K562 (cell line): ENCODE measurements around the gene FERMT1. TPM values are rescaled to one million over a fixed set of nuclear protein-coding genes. Genes with fewer than 3 reads are reported as not detected.

Experiments
- ATAC-seq: fragments of 200-7000 bp; cut with Tn5 transposase; 3 replicates; pipeline ENCODE4 v1.9.1; 2020; ENCODE audit warnings: moderate library complexity
- BruUV-seq: library from RNA; stranded (reverse); fragments of 400-500 nt; replicated peaks from 2 replicates; lab custom pipeline; 2021; lab: Mats Ljungman, UMichigan
- CTCF ChIA-PET: fragments of 300-600 bp; formaldehyde crosslinking; extraction: SDS; loops from one replicate; lab custom pipeline; 2021; ENCODE audit warnings: low intra/inter-chr PET ratio; lab: Yijun Ruan, JAX
- POLR2A ChIA-PET: fragments of 300-600, 350-650 bp; sonication (Branson Sonifier 250); formaldehyde crosslinking; extraction: SDS; loops from one replicate; lab custom pipeline; 2021; ENCODE audit warnings: antibody characterized with exemption, inconsistent platforms; lab: Yijun Ruan, JAX
- DNase-seq, 4 experiments: peaks; one replicate each; pipeline versions ENCODE4 v3.0.0 to v3.0.0-alpha.2; 2011 to 2018; ENCODE audit warnings: low spot score in 3 of 4, mixed read lengths in 3 of 4; ENCODE audit errors: extremely low read depth in 1 of 4
- FAIRE-seq: peaks from 2 replicates; lab custom pipeline; 2011; peaks lifted over from hg19 to GRCh38; lab: Jason Lieb, UNC
- H2AFZ ChIP-seq: 2 replicates; pipeline ENCODE4 v1.6.0; 2011; ENCODE audit warnings: low read depth, low read length, control low read depth, inconsistent platforms
- H3K27ac ChIP-seq: fragments of 200-600 bp; 3 replicates; pipeline ENCODE4 v1.8.0; 2011; ENCODE audit warnings: low read depth, mild to moderate bottlenecking, control low read depth, inconsistent platforms, low read length, moderate library complexity, mixed read lengths; ENCODE audit errors: extremely low read depth
- H3K27me3 ChIP-seq, 2 experiments: fragments of 300-600 bp in 1 of 2; 2 replicates in 1 of 2; 3 replicates in 1 of 2; pipeline versions ENCODE4 v1.6.0 to v1.8.0; 2011; ENCODE audit warnings: inconsistent platforms in 2 of 2, low read length in 2 of 2, mild to moderate bottlenecking in 1 of 2, mixed read lengths in 1 of 2, moderate library complexity in 1 of 2; ENCODE audit not compliant: control insufficient read depth in 2 of 2, insufficient read depth in 2 of 2
- H3K36me3 ChIP-seq: fragments of 300-600 bp; 3 replicates; pipeline ENCODE4 v1.8.0; 2011; ENCODE audit warnings: mild to moderate bottlenecking, low read length, inconsistent platforms; ENCODE audit not compliant: control insufficient read depth, insufficient read depth
- H3K4me1 ChIP-seq, 2 experiments: fragments of 200-600 bp in 1 of 2; replicated peaks in 1 of 2; 2 replicates in 1 of 2; 3 replicates in 1 of 2; pipeline versions ENCODE4 v1.5.1 to v1.8.0; 2011; ENCODE audit warnings: inconsistent platforms in 2 of 2, low read length in 2 of 2, mild to moderate bottlenecking in 1 of 2, mixed read lengths in 1 of 2, moderate library complexity in 1 of 2; ENCODE audit not compliant: control insufficient read depth in 2 of 2, insufficient read depth in 2 of 2
- H3K4me2 ChIP-seq: 2 replicates; pipeline ENCODE4 v1.6.1; 2011; ENCODE audit warnings: low read length, control low read depth, inconsistent platforms, mixed read lengths; ENCODE audit not compliant: insufficient read depth
- H3K4me3 ChIP-seq: fragments of 200-600 bp; sonication (generic), shearing (Covaris generic); 2 replicates; pipeline ENCODE4 v1.5.1; 2016; ENCODE audit warnings: control low read depth, inconsistent platforms
- H3K79me2 ChIP-seq: fragments of 200-600 bp; 3 replicates; pipeline ENCODE4 v1.8.0; 2011; ENCODE audit warnings: low read length, inconsistent platforms; ENCODE audit not compliant: control insufficient read depth, insufficient read depth
- H3K9ac ChIP-seq, 2 experiments: 2 replicates each; pipeline versions ENCODE4 v1.6.0 to v1.6.1; 2011; ENCODE audit warnings: low read depth in 2 of 2, low read length in 2 of 2, control low read depth in 1 of 2, inconsistent platforms in 1 of 2, mild to moderate bottlenecking in 1 of 2, mixed read lengths in 1 of 2; ENCODE audit not compliant: insufficient read depth in 1 of 2
- H3K9me1 ChIP-seq: one replicate; pipeline ENCODE4 v1.6.0; 2011; ENCODE audit warnings: inconsistent platforms, mild to moderate bottlenecking, low read length, moderate library complexity; ENCODE audit not compliant: control insufficient read depth, insufficient read depth
- H3K9me3 ChIP-seq: replicated peaks from 2 replicates; pipeline ENCODE4 v1.5.1; 2011; ENCODE audit warnings: low read depth, low read length, inconsistent platforms; ENCODE audit not compliant: control insufficient read depth, insufficient read depth
- H4K20me1 ChIP-seq: replicated peaks from 2 replicates; pipeline ENCODE4 v1.6.1; 2011; ENCODE audit warnings: low read length, inconsistent platforms, mixed read lengths; ENCODE audit not compliant: control insufficient read depth, insufficient read depth
- SPI1 ChIP-seq: IDR thresholded peaks from 2 replicates; pipeline ENCODE4 v1.6.1; 2011; ENCODE audit warnings: low read depth, low read length, control low read depth, borderline replicate concordance
- ZFP36 ChIP-seq: fragments of 150-350 bp; IDR thresholded peaks from 2 replicates; pipeline ENCODE4 v1.6.1; 2018; ENCODE audit warnings: low read length, low read depth; ENCODE audit not compliant: partially characterized antibody
- WGBS: fragments of 100-300 bp; shearing (Covaris generic); methylation state at CpG from one replicate; pipeline ENCODE4 v1.1.6; 2016; ENCODE audit warnings: low coverage, mixed read lengths; ENCODE audit not compliant: insufficient coverage; ENCODE audit errors: missing lambda C conversion rate; 5-methylcytosine and 5-hydroxymethylcytosine counted together
- in situ Hi-C: fragments of 300-500 bp; cut with MboI; formaldehyde crosslinking; loops from 4 replicates; pipeline ENCODE4 v1.15.0; 2018; ENCODE audit warnings: inconsistent platforms, mixed read lengths
- intact Hi-C: fragments of 100-400 bp; cut with micrococcal nuclease; formaldehyde crosslinking; loops from 2 replicates; pipeline ENCODE4 v1.14.2; 2022
- polyA plus RNA-seq, 8 experiments: library from polyadenylated mRNA; depleted of rRNA in 4 of 8; stranded (reverse) in 5 of 8; unstranded in 3 of 8; fragments of >200 nt; fragmentation: Nextera tagmentation in 2 of 8; fragmentation: Illumina TruSeq in 1 of 8; extraction: Ambion mirVana in 2 of 8; extraction: Trizol in 1 of 8; gene quantifications; 2 replicates each; pipeline versions ENCODE4 v1.2.1 to v1.2.3, GENCODE V29; 2011 to 2014; ENCODE audit warnings: inconsistent platforms in 1 of 8, missing spikeins in 1 of 8
- total RNA-seq, 7 experiments: library from RNA; depleted of rRNA in 6 of 7; stranded (reverse); fragments of >200 nt in 6 of 7; fragmentation: Illumina TruSeq in 2 of 7; extraction: Trizol in 2 of 7; gene quantifications; 2 replicates each; pipeline versions ENCODE4 v1.2.1 to v1.2.3, GENCODE V29; 2011 to 2021; ENCODE audit warnings: low replicate concordance in 1 of 7
- TF ChIP-seq, protein P1 (sequence below): fragments of 250-450 bp; sonication (Bioruptor Pico); IDR thresholded peaks from 2 replicates; pipeline ENCODE4 v1.5.1; 2021; ENCODE audit warnings: mild to moderate bottlenecking

The FERMT1 gene
- total and polyA plus RNA-seq, 9 of the 15 experiments (the other 6 are each of a cell fraction or from before 2014, with no cell fraction given) = 0.07 TPM; not detected in 8

DNA sequence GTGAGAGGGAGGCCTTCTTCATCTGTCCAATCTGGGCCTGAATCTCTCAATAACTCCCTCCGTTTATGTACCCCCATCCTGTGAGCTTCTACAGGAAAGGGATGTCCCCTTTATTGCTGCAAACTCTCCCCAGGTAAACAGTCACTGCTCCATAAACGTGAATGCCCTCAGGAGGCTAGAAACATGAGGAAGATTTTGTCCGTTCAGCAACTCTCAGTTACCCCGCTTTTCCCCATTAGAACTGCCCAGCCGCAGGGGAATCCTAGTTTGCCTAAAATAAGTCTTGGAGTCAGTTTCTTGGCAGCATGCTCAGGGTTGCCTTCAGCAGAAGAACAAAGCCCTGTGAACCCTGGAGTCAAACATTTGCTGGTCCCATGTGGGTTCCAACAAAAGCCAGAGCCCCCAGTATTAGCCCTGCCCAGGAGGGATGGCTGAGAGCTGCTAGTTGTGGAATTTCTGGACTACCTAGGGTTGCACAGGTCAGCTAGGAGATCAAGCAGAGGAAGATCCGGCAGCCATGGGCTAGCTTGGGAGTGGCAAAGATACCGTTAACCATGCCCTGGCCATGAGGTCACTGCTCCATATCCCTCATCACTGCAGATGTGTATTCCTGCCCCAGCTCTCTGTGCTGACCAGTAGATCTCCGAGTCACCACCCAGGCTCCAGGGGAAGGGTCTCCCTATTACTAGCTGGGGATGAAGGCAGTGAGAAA lies 69.6 kb downstream of the FERMT1 start (continued):
- TF ChIP-seq, protein P1, sequence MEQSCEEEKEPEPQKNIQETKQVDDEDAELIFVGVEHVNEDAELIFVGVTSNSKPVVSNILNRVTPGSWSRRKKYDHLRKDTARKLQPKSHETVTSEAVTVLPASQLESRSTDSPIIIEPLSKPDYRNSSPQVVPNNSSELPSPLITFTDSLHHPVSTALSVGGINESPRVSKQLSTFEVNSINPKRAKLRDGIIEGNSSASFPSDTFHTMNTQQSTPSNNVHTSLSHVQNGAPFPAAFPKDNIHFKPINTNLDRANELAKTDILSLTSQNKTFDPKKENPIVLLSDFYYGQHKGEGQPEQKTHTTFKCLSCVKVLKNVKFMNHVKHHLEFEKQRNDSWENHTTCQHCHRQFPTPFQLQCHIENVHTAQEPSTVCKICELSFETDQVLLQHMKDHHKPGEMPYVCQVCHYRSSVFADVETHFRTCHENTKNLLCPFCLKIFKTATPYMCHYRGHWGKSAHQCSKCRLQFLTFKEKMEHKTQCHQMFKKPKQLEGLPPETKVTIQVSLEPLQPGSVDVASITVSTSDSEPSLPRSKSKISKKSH (CRISPR knock-in tag) = no peak

DNA sequence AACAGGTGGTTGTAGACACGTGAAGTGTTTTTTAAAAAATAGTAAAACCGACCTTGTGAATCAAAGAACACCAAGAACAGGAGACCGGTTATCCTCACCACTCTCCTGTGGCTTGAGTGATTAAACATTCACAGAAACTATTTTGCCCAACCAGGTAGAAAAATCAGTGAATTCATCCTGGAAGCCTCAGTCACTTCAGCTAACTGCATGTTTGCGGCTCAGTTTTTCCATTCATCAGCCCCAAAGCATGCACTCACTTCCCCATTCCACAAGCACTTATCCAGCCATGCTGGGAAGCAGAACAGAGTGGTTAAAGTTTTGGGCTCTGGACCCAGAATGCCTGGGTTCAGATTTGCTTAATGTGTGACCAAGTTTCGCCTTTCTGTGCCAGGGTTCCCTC lies 71.3 kb downstream of the FERMT1 start:
- Histone ChIP-seq H3K27ac (no peak overlapping the region), H3K4me2 (no peak overlapping the region), H3K9me3 (no peaks in the 10 kb centered on the region), H3K4me1 (peaks cover 7 to 8% of the 10 kb centered on the region in 2 experiments; a peak in 4 of 5 replicates)
- 33% methylated on average over 1 of the region's 5 CpGs for WGBS
- in situ Hi-C loops = no loop called here
- POLR2A ChIA-PET = no interaction called here
- no peak for ATAC-seq
- no TSS peak for BruUV-seq
- no peak for FAIRE-seq
- no peak for DNase-seq
- TF ChIP-seq ZFP36 (no peak), SPI1 (peak; percentile 73; the same call in 1 of the 2 replicates)
- TF ChIP-seq, all 486 proteins: peak for 1
- H3K4me3 ChIP-seq = no peak overlapping the region
- H3K79me2 ChIP-seq = no peaks in the 10 kb centered on the region
- CTCF ChIA-PET = no interaction called here
- H3K36me3 ChIP-seq = no peaks in the 10 kb centered on the region
- H4K20me1 ChIP-seq = no peaks in the 10 kb centered on the region
- H3K9ac ChIP-seq = no peak overlapping the region
- no peak overlapping the region for H2AFZ ChIP-seq
- H3K27me3 ChIP-seq = no peaks in the 10 kb centered on the region
- no peaks in the 10 kb centered on the region for H3K9me1 ChIP-seq
- intact Hi-C loops = no loop called here
